ENCODE results near the gene SIX3.

DNA sequence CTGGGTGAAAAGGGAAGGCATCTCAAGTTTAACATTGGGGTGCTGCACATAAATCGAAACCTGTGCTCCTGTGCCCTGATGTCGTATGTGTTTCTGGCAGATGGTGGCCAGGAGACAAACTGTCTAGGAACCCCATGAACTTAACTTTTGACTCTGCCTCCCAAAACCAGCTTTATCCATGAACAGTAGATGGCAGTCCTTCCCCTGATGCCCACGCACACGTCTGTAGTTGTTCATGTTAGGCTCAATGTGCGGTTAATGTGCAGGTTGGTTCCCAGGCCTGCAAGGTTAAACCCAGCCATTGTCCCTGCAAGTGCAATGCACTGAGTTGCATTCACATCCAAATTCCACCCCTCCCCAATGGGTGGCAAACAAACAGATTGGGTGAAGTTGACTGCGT, 44.1 kb upstream of the SIX3 start:
- TF ChIP-seq, protein P1, sequence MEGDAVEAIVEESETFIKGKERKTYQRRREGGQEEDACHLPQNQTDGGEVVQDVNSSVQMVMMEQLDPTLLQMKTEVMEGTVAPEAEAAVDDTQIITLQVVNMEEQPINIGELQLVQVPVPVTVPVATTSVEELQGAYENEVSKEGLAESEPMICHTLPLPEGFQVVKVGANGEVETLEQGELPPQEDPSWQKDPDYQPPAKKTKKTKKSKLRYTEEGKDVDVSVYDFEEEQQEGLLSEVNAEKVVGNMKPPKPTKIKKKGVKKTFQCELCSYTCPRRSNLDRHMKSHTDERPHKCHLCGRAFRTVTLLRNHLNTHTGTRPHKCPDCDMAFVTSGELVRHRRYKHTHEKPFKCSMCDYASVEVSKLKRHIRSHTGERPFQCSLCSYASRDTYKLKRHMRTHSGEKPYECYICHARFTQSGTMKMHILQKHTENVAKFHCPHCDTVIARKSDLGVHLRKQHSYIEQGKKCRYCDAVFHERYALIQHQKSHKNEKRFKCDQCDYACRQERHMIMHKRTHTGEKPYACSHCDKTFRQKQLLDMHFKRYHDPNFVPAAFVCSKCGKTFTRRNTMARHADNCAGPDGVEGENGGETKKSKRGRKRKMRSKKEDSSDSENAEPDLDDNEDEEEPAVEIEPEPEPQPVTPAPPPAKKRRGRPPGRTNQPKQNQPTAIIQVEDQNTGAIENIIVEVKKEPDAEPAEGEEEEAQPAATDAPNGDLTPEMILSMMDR (IDR thresholded peaks at IDR 0.05; ENCODE audit: insufficient read depth, low read length): no peak
- no peak for TF ChIP-seq POLR2AphosphoS5 (IDR thresholded peaks at IDR 0.05; ENCODE audit: low read depth)

Data from HL-60 (cell line).